Activated CD4-positive, alpha-beta memory T cell treated with anti-CD3 and anti-CD28 coated beads, Interleukin-2, amount 10 ng/mL, durations not matched to agents 7 days and 5 days (primary cell): Measurements from ENCODE around the gene MLNR. TPM values are rescaled to one million over a fixed set of nuclear protein-coding genes. Genes with fewer than 3 reads are reported as not detected.

ENCODE experiments used
- CTCF ChIA-PET: fragments of 350-600 bp; sonication (Branson Sonifier 250); formaldehyde crosslinking; loops from one replicate; lab custom pipeline; 2021; ENCODE audit warnings: antibody characterized with exemption, inconsistent platforms; lab: Charles Lee
- POLR2A ChIA-PET: fragments of 350-600 bp; sonication (Branson Sonifier 250); formaldehyde crosslinking; loops from one replicate; lab custom pipeline; 2021; ENCODE audit warnings: antibody characterized with exemption; lab: Charles Lee
- DNase-seq: peaks from one replicate; pipeline ENCODE4 v3.0.0-alpha.2; 2020
- H3K27ac Mint-ChIP-seq: one replicate; pipeline ENCODE4 v1.8.0; 2021; ENCODE audit warnings: mild to moderate bottlenecking, mixed read lengths
- H3K27me3 Mint-ChIP-seq: one replicate; pipeline ENCODE4 v1.8.0; 2021; ENCODE audit warnings: mixed read lengths
- H3K36me3 Mint-ChIP-seq: one replicate; pipeline ENCODE4 v1.8.0; 2021; ENCODE audit warnings: low read depth, mixed read lengths
- H3K4me1 Mint-ChIP-seq: one replicate; pipeline ENCODE4 v1.8.0; 2021; ENCODE audit warnings: mixed read lengths
- H3K4me3 Mint-ChIP-seq: one replicate; pipeline ENCODE4 v1.8.0; 2021; ENCODE audit warnings: mild to moderate bottlenecking, mixed read lengths
- H3K9me3 Mint-ChIP-seq: one replicate; pipeline ENCODE4 v1.8.0; 2021; ENCODE audit warnings: mixed read lengths
- total RNA-seq, 2 experiments: library from RNA; stranded (reverse); gene quantifications; one replicate each; pipeline ENCODE4 v1.2.3, GENCODE V29; 2021

Gene MLNR
- total RNA-seq, 2 experiments from 2014 or later: not detected

GRCh38 chr13:49259586-49259985 lies 39.4 kb downstream of the MLNR start:
- ChIA-PET POLR2A (interaction anchor here (3.4 kb wide), 1 partner anchor 12 kb away, joined by 36 read pairs; the partner anchor contains the start of gene CDADC1), CTCF (interaction anchor here (1.3 kb wide), 1 partner anchor 11 kb away, joined by 4 read pairs; no protein-coding TSS in a partner anchor)
- Mint-ChIP-seq H3K27ac (no peak overlapping the region), H3K27me3 (no peaks in the 10 kb centered on the region), H3K36me3 (peaks cover 60% of the 10 kb centered on the region), H3K4me3 (no peak overlapping the region), H3K9me3 (no peaks in the 10 kb centered on the region), H3K4me1 (peaks cover 24% of the 10 kb centered on the region)
- DNase-seq: no peak

DNA sequence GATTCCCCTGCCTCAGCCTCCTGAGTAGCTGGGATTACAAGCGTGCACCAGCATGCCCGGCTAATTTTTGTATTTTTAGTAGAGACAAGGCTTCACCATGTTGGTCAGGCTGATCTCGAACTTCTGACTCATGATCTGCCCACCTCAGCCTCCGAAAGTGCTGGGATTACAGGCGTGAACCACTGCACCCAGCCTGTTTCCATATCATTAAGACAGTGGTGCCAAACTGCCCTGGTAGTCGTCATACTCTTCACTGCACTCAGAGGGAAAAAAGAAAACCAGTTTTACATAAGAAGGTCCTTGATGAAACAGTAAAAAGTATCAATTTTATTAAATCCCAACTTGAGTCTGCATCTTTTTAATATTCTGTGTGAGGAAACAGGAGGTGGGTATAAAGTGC lies 42.5 kb downstream of the MLNR start:
- H3K27me3 Mint-ChIP-seq: no peaks in the 10 kb centered on the region
- no peak overlapping the region for H3K27ac Mint-ChIP-seq
- H3K9me3 Mint-ChIP-seq: no peaks in the 10 kb centered on the region
- no peak overlapping the region for H3K4me3 Mint-ChIP-seq
- H3K36me3 Mint-ChIP-seq: peaks cover 44% of the 10 kb centered on the region
- H3K4me1 Mint-ChIP-seq: peaks cover 8% of the 10 kb centered on the region
- DNase-seq: no peak
- CTCF ChIA-PET: no interaction called here
- POLR2A ChIA-PET: no interaction called here

DNA sequence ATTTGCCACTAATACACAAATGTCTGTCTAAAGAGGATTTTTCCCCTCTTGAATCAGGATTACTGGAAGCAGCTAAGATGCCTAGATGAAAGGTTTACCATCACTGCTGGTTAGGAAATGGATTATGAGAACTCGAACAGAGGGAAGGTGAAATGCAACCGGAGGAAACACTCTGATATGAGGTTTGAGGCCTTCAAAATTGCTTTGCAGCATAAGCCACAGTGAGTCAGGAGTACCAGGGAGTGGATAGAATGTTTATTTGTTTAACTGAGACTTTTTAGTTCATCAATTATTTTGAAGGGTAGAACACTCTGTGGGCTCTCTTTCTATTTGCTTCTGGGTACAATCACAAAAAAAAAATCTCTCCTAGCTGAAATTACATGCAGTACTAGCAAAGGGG lies 45.7 kb downstream of the MLNR start:
- DNase-seq: no peak
- no peaks in the 10 kb centered on the region for H3K27me3 Mint-ChIP-seq
- peaks cover 38% of the 10 kb centered on the region for H3K36me3 Mint-ChIP-seq
- no peaks in the 10 kb centered on the region for H3K4me1 Mint-ChIP-seq
- POLR2A ChIA-PET: interaction anchor here (1.9 kb wide), 1 partner anchor 18 kb away, joined by 7 read pairs; the partner anchor contains the start of gene CDADC1
- no peaks in the 10 kb centered on the region for H3K9me3 Mint-ChIP-seq
- no peak overlapping the region for H3K4me3 Mint-ChIP-seq
- no peak overlapping the region for H3K27ac Mint-ChIP-seq
- CTCF ChIA-PET: interaction anchor here (0.7 to 0.9 kb wide), 2 partner anchors 15 to 18 kb away, joined by 3 to 4 read pairs; partner anchors contain the start of gene CDADC1

DNA sequence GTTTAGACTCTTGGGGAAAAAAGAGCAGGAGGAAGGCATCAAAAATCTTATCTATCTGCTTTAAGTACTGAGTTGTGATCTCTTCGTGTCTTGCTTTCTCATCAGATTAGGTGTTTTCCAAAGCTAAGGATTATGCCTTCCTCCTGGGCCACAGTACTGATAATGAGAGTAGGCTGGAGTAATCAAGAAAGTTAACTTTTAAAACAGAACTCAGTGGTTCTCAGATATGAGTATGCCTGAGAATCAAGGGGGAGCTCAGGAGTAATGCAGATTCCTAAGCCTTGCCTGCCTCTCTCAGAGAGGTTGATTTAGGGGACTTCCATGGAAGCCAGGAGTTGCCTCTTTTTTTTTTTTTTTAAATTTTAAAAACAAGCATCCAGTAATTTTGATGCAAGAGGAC lies 51.1 kb downstream of the MLNR start:
- H3K27ac Mint-ChIP-seq: no peak overlapping the region
- POLR2A ChIA-PET: interaction anchor here (1.7 kb wide), 1 partner anchor 23 kb away, joined by 4 read pairs; no protein-coding TSS in a partner anchor
- CTCF ChIA-PET: interaction anchor here (1.2 to 3.0 kb wide), 2 partner anchors 9 to 11 kb away, joined by 3 to 14 read pairs; no protein-coding TSS in a partner anchor
- no peak overlapping the region for H3K4me3 Mint-ChIP-seq
- no peaks in the 10 kb centered on the region for H3K27me3 Mint-ChIP-seq
- peaks cover 2% of the 10 kb centered on the region for H3K4me1 Mint-ChIP-seq
- peaks cover 24% of the 10 kb centered on the region for H3K36me3 Mint-ChIP-seq
- DNase-seq: no peak
- no peaks in the 10 kb centered on the region for H3K9me3 Mint-ChIP-seq

Other genes with a start within 250 kb of the MLNR start
- 10 to 100 TPM; 27.0 to 27.8 TPM for gene FNDC3A, start 244.4 kb upstream of the MLNR start, total RNA-seq
- 10 to 100 TPM; 12.8 to 16.7 TPM for gene CDADC1, start 27.6 kb downstream of the MLNR start, total RNA-seq
- gene CAB39L, start 223.7 kb downstream of the MLNR start, total RNA-seq: 1 to 10 TPM; 5.5 TPM
- 10 to 100 TPM; 14.8 to 16.0 TPM for gene SETDB2, start 223.9 kb downstream of the MLNR start, total RNA-seq